ENCODE results near the gene ALOXE3.
A peak's percentile ranks its signal among the peaks of the same experiment; 100 is the strongest.
"Not testable (repeated sequence)": the region's sequence is repeated elsewhere in the genome, so short reads cannot be mapped to it uniquely, and the experiment has no call there.

ALOXE3 gene

GRCh38 chr17:8071496-8071895 lies 46.8 kb downstream of the ALOXE3 start:
- no peak for DNase-seq (ENCODE audit: low read depth)

GRCh38 chr17:8069587-8069860 lies 48.8 kb downstream of the ALOXE3 start:
- DNase-seq (ENCODE audit: low read depth), result no peak

- DNase-seq (ENCODE audit: low read depth), result no peak
Observed at GRCh38 chr17:8068736-8069586, 49.4 kb downstream of the ALOXE3 start.

GRCh38 chr17:8067806-8068205 lies 50.5 kb downstream of the ALOXE3 start:
- DNase-seq (ENCODE audit: low read depth), result no peak

- no peak for DNase-seq (ENCODE audit: low read depth)
Observed at GRCh38 chr17:8066841-8067775, 51.2 kb downstream of the ALOXE3 start.

- DNase-seq (ENCODE audit: low read depth), result no peak
Observed at GRCh38 chr17:8064561-8065019, 53.7 kb downstream of the ALOXE3 start.

GRCh38 chr17:8063761-8064534 lies 54.4 kb downstream of the ALOXE3 start:
- DNase-seq (ENCODE audit: low read depth), result no peak

- DNase-seq (ENCODE audit: low read depth), result no peak
Observed at GRCh38 chr17:8062807-8063483, 55.4 kb downstream of the ALOXE3 start.

- DNase-seq (ENCODE audit: low read depth), result peak; percentile 40
Observed at GRCh38 chr17:8062435-8062806, 55.9 kb downstream of the ALOXE3 start.

- not testable (repeated sequence) for DNase-seq (ENCODE audit: low read depth)
Observed at GRCh38 chr17:8061851-8062250, 56.5 kb downstream of the ALOXE3 start.

GRCh38 chr17:8060274-8060673 lies 58.0 kb downstream of the ALOXE3 start:
- DNase-seq (ENCODE audit: low read depth), result peak; percentile 72

- DNase-seq (ENCODE audit: low read depth), result no peak
Observed at GRCh38 chr17:8059131-8059530, 59.2 kb downstream of the ALOXE3 start.

- DNase-seq (ENCODE audit: low read depth), result peak; percentile 77
Observed at GRCh38 chr17:8057691-8058114, 60.6 kb downstream of the ALOXE3 start.

GRCh38 chr17:8056976-8057625 lies 61.2 kb downstream of the ALOXE3 start:
- DNase-seq (ENCODE audit: low read depth), result no peak

GRCh38 chr17:8056232-8056975 lies 61.9 kb downstream of the ALOXE3 start:
- peak; percentile 42 for DNase-seq (ENCODE audit: low read depth)

- DNase-seq (ENCODE audit: low read depth), result no peak
Observed at GRCh38 chr17:8055851-8056231, 62.5 kb downstream of the ALOXE3 start.

GRCh38 chr17:8053600-8053999 lies 64.7 kb downstream of the ALOXE3 start:
- peak; percentile 20 for DNase-seq (ENCODE audit: low read depth)

GRCh38 chr17:8052256-8053252 lies 65.8 kb downstream of the ALOXE3 start:
- no peak for DNase-seq (ENCODE audit: low read depth)

GRCh38 chr17:8051831-8052230 lies 66.5 kb downstream of the ALOXE3 start:
- no peak for DNase-seq (ENCODE audit: low read depth)
